HCT116 (cell line): Measurements from ENCODE around the gene ABCA9. TPM values are rescaled to one million over a fixed set of nuclear protein-coding genes. Genes with fewer than 3 reads are reported as not detected.

Experiments used
- ATAC-seq: fragments of 200-7000 bp; cut with Tn5 transposase; 2 replicates; pipeline ENCODE4 v1.9.1; 2020; ENCODE audit warnings: mild to moderate bottlenecking, moderate library complexity
- Bru-seq: library from RNA; stranded (reverse); fragments of 400-500 nt; gene quantifications from one replicate; lab custom pipeline; 2021; lab: Mats Ljungman, UMichigan
- BruChase-seq, 2 experiments: library from RNA; stranded (reverse); fragments of 400-500 nt; gene quantifications; one replicate each; lab custom pipeline; 2021; lab: Mats Ljungman, UMichigan
- BruUV-seq: library from RNA; stranded (reverse); fragments of 400-500 nt; replicated peaks from 2 replicates; lab custom pipeline; 2021; lab: Mats Ljungman, UMichigan
- CTCF ChIA-PET: fragments of 300-600 bp; sonication (Branson Sonifier 250); formaldehyde crosslinking; loops from one replicate; lab custom pipeline; 2021; ENCODE audit warnings: antibody characterized with exemption; lab: Charles Lee
- POLR2A ChIA-PET: fragments of 300-600, 350-600 bp; sonication (Branson Sonifier 250); formaldehyde crosslinking; loops from one replicate; lab custom pipeline; 2021; ENCODE audit warnings: antibody characterized with exemption; lab: Charles Lee
- RAD21 ChIA-PET, 2 experiments: fragments of 300-600 bp; sonication (Branson Sonifier 250); formaldehyde crosslinking; loops; one replicate each; lab custom pipeline; 2023; ENCODE audit warnings: low total read pairs in 2 of 2; ENCODE audit not compliant: uncharacterized antibody in 2 of 2, unreplicated experiment in 2 of 2, low non-redundant PET in 1 of 2; lab: Charles Lee
- DNase-seq: peaks from one replicate; pipeline ENCODE4 v3.0.0-alpha.2; 2010; ENCODE audit warnings: low read depth, low spot score
- H2AFZ ChIP-seq: fragments of 200-600 bp; shearing (Covaris generic), sonication (generic); 2 replicates; pipeline ENCODE4 v1.6.1; 2017; ENCODE audit warnings: low read depth, mixed run types, mixed read lengths, antibody characterized with exemption, low read length; ENCODE audit not compliant: poor library complexity, severe bottlenecking
- H3K27ac ChIP-seq: 2 replicates; pipeline ENCODE4 v1.5.1; 2012; ENCODE audit warnings: low read depth, low read length
- H3K27me3 ChIP-seq: fragments of 200-600 bp; sonication (generic); 2 replicates; pipeline ENCODE4 v1.6.1; 2016; ENCODE audit warnings: mixed run types, low read length, mixed read lengths; ENCODE audit not compliant: insufficient read depth
- H3K36me3 ChIP-seq, 2 experiments: fragments of 200-500 bp in 1 of 2; fragments of 200-600 bp in 1 of 2; sonication (Bioruptor generic) in 1 of 2; sonication (generic) in 1 of 2; 2 replicates each; pipeline versions ENCODE4 v1.5.1 to v1.6.1; 2014 to 2016; ENCODE audit warnings: low read length in 2 of 2, inconsistent platforms in 1 of 2, mixed read lengths in 1 of 2, mixed run types in 1 of 2; ENCODE audit not compliant: insufficient read depth in 2 of 2, control insufficient read depth in 1 of 2
- H3K4me1 ChIP-seq, 2 experiments: fragments of 200-600 bp in 1 of 2; sonication (generic) in 1 of 2; 2 replicates each; pipeline versions ENCODE4 v1.5.1 to v1.6.1; 2012 to 2017; ENCODE audit warnings: low read length in 2 of 2, inconsistent platforms in 1 of 2, mild to moderate bottlenecking in 1 of 2, mixed read lengths in 1 of 2, mixed run types in 1 of 2, moderate library complexity in 1 of 2; ENCODE audit not compliant: insufficient read depth in 2 of 2, control insufficient read depth in 1 of 2
- H3K4me2 ChIP-seq: fragments of 200-600 bp; sonication (generic); 2 replicates; pipeline ENCODE4 v1.6.1; 2017; ENCODE audit warnings: mixed run types, low read length, mixed read lengths
- H3K4me3 ChIP-seq, 2 experiments: fragments of 200-600 bp in 1 of 2; sonication (generic) in 1 of 2; replicated peaks in 1 of 2; 2 replicates each; pipeline ENCODE4 v1.5.1; 2011 to 2016; ENCODE audit warnings: low read length in 2 of 2, control low read depth in 1 of 2, low read depth in 1 of 2, mild to moderate bottlenecking in 1 of 2, mixed read lengths in 1 of 2, mixed run types in 1 of 2
- H3K79me2 ChIP-seq: fragments of 200-600 bp; sonication (generic); 2 replicates; pipeline ENCODE4 v1.6.1; 2017; ENCODE audit warnings: mild to moderate bottlenecking, mixed run types, low read length, moderate library complexity, mixed read lengths; ENCODE audit not compliant: insufficient read depth
- H3K9ac ChIP-seq: fragments of 200-600 bp; sonication (generic); 2 replicates; pipeline ENCODE4 v1.6.1; 2016; ENCODE audit warnings: low read length, mixed read lengths
- H3K9me2 ChIP-seq: fragments of 200-600 bp; sonication (generic), shearing (Covaris generic); 2 replicates; pipeline ENCODE4 v1.6.1; 2017; ENCODE audit warnings: mixed run types, mild to moderate bottlenecking, moderate library complexity; ENCODE audit not compliant: insufficient read depth
- H3K9me3 ChIP-seq, 2 experiments: fragments of 200-500 bp in 1 of 2; fragments of 200-600 bp in 1 of 2; sonication (Bioruptor generic) in 1 of 2; sonication (generic) in 1 of 2; 2 replicates each; pipeline ENCODE4 v1.6.1; 2014 to 2017; ENCODE audit warnings: low read length in 2 of 2, mixed read lengths in 2 of 2, inconsistent platforms in 1 of 2, low read depth in 1 of 2, mild to moderate bottlenecking in 1 of 2, mixed run types in 1 of 2, moderate library complexity in 1 of 2; ENCODE audit not compliant: control insufficient read depth in 1 of 2, insufficient read depth in 1 of 2
- H4K20me1 ChIP-seq: fragments of 200-600 bp; sonication (generic), shearing (Covaris generic); 2 replicates; pipeline ENCODE4 v1.6.1; 2017; ENCODE audit warnings: mixed run types, mild to moderate bottlenecking, moderate library complexity; ENCODE audit not compliant: insufficient read depth
- EZH2 ChIP-seq: fragments of 200-600 bp; sonication (generic); IDR thresholded peaks from 2 replicates; pipeline ENCODE4 v1.6.1; 2017; ENCODE audit warnings: antibody characterized with exemption, mixed run types
- FOSL1 ChIP-seq: IDR thresholded peaks from 2 replicates; pipeline ENCODE4 v1.6.1; 2012; ENCODE audit warnings: low read depth
- JUND ChIP-seq: IDR thresholded peaks from 2 replicates; pipeline ENCODE4 v1.6.1; 2012
- SRF ChIP-seq: IDR thresholded peaks from 2 replicates; pipeline ENCODE4 v1.6.1; 2012; ENCODE audit warnings: low read depth
- intact Hi-C: fragments of 100-400 bp; cut with micrococcal nuclease; formaldehyde crosslinking; loops from 2 replicates; pipeline ENCODE4 v1.10.0; 2022
- long read RNA-seq: library from polyadenylated mRNA; unstranded; transcript quantifications from one replicate; pipeline ENCODE4 v2.0.0, GENCODE V29; 2021; ENCODE audit not compliant: unreplicated experiment
- polyA plus RNA-seq: library from polyadenylated mRNA; unstranded; fragments of >200 nt; gene quantifications from 2 replicates; pipeline ENCODE4 v1.2.1, GENCODE V29; 2012; ENCODE audit warnings: missing spikeins
- total RNA-seq: library from RNA; stranded (reverse); gene quantifications from one replicate; pipeline ENCODE4 v1.2.1, GENCODE V29; 2021; ENCODE audit not compliant: unreplicated experiment

Gene ABCA9, protein sequence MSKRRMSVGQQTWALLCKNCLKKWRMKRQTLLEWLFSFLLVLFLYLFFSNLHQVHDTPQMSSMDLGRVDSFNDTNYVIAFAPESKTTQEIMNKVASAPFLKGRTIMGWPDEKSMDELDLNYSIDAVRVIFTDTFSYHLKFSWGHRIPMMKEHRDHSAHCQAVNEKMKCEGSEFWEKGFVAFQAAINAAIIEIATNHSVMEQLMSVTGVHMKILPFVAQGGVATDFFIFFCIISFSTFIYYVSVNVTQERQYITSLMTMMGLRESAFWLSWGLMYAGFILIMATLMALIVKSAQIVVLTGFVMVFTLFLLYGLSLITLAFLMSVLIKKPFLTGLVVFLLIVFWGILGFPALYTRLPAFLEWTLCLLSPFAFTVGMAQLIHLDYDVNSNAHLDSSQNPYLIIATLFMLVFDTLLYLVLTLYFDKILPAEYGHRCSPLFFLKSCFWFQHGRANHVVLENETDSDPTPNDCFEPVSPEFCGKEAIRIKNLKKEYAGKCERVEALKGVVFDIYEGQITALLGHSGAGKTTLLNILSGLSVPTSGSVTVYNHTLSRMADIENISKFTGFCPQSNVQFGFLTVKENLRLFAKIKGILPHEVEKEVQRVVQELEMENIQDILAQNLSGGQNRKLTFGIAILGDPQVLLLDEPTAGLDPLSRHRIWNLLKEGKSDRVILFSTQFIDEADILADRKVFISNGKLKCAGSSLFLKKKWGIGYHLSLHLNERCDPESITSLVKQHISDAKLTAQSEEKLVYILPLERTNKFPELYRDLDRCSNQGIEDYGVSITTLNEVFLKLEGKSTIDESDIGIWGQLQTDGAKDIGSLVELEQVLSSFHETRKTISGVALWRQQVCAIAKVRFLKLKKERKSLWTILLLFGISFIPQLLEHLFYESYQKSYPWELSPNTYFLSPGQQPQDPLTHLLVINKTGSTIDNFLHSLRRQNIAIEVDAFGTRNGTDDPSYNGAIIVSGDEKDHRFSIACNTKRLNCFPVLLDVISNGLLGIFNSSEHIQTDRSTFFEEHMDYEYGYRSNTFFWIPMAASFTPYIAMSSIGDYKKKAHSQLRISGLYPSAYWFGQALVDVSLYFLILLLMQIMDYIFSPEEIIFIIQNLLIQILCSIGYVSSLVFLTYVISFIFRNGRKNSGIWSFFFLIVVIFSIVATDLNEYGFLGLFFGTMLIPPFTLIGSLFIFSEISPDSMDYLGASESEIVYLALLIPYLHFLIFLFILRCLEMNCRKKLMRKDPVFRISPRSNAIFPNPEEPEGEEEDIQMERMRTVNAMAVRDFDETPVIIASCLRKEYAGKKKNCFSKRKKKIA (N-terminal part only)
- total RNA-seq (not detected), Bru-seq, nascent RNA (percentile 13 among the genes with signal in this experiment), BruChase-seq, experiment 1, labeled RNA remaining after a 6-hour chase (percentile 16 among the genes with signal in this experiment), BruChase-seq, experiment 2, labeled RNA remaining after a 2-hour chase (percentile 14 among the genes with signal in this experiment)
- polyA plus RNA-seq: not detected in 2 replicates
- long read RNA-seq: 0 reads

GRCh38 chr17:69060822-69061221 is at the start of gene ABCA9:
Gene ABCA9 (minus strand): TSS chr17:69060927. CDS start chr17:69051126, 9,801 bp downstream.
- ChIA-PET RAD21 (no interaction called here), CTCF (no interaction called here), POLR2A (no interaction called here)
- Histone ChIP-seq H3K79me2 (no peaks in the 10 kb centered on the region), H3K4me3 (no peak within 1 kb of the TSS), H3K27me3 (no peaks in the 10 kb centered on the region), H3K4me2 (no peak within 1 kb of the TSS), H2AFZ (no peak within 1 kb of the TSS), H3K4me1 (no peaks in the 10 kb centered on the region), H3K9me2 (no peaks in the 10 kb centered on the region), H3K9me3 (no peaks in the 10 kb centered on the region), H4K20me1 (no peaks in the 10 kb centered on the region), H3K27ac (no peak within 1 kb of the TSS), H3K36me3 (no peaks in the 10 kb centered on the region), H3K9ac (no peak within 1 kb of the TSS)
- no TSS peak for BruUV-seq
- TF ChIP-seq SRF (no peak), JUND (no peak), FOSL1 (no peak), EZH2 (no peak)
- intact Hi-C loops: no loop called here
- no peak for ATAC-seq
- no peak for DNase-seq
